Sciatic nerve (tissue), 2 donors: ENCODE measurements around the gene SUCLG2. TPM values are rescaled to one million over a fixed set of nuclear protein-coding genes. Genes with fewer than 3 reads are reported as not detected.

Experiments used
- ATAC-seq: fragments of 200-7000 bp; cut with Tn5 transposase; one replicate; pipeline ENCODE4 v1.9.1; 2020; ENCODE audit warnings: mild to moderate bottlenecking, moderate library complexity
- DNase-seq: peaks from one replicate; pipeline ENCODE4 v3.0.0-alpha.2; 2020; ENCODE audit warnings: low spot score
- intact Hi-C: fragments of 100-400 bp; cut with DNase I; formaldehyde crosslinking; loops from one replicate; pipeline ENCODE4 v1.14.2; 2022
- total RNA-seq: library from RNA; stranded (reverse); fragmentation: NEBNext Ultra II Directional; extraction: Animal tissue kit (Norgen Biotek cat#: 25700); gene quantifications from one replicate; pipeline ENCODE4 v1.2.1, GENCODE V29; 2021
- donor health status: DM: no; HTN: no; CAD: no.
- donor health status: DM: no; HTN: no; CAD: no.

SUCLG2 gene
- total RNA-seq, 1 donor from 2014 or later, result 49.5 TPM

DNA sequence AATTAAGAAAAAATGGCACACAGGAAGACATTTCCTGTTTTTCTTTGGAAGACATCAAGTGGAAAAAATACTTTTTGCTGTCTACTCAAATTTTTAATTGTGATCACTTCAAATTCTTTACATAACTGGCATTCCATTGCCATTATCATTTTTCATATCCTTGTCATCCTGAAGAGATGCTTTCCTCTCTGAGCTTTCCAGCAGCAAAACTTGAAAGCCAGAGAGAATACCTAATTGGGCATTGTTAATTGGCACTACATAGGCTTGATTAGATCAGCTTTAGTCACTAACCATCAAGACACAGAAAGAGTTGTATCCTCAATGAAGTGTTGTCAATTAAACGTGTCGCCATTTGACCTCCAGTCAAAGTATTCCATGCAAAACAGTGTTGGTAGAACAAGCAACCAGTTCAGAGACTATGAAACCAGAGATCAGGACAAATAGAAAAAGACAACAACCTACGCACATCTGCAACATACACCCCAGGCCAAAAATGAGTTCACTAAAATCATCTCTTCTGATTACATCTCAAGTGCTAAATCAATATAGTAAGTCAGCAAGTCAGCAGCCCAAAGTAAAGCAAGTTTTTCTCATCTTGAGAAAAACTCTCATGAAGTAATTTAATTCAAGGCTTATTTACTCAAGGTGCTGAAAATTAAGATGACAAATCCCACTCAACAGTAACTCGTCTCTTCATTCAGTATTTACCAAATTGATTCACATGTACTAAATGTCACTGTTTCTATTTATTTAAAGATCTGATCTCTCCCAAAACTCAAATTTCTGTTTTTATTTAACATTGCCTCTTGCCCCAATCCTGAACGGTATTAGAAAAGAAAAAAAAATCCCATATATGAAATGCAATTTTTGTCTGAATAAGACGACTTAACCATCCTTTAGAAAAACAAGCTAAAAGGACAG is 123.0 kb downstream of the SUCLG2 start:
- DNase-seq (no peak), ATAC-seq (no peak)
- intact Hi-C loops, result no loop called here

DNA sequence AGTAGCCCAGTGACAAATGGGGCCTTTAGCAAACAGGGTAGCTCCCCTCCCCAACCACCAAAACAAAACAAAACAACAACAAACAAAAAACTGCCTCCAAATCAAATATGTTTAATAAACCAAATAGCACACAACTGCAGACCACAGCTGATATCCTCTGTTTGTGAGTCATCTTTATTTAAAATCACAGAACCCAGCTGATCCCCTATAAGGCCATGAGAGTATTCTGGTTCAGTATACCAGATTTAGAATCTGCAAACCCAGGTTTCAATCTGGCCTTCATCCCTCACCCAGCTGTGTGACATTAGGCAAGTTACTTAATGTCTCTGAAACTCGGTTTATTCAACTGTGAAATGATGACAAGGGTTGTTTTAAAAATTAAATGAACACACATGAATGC is 124.5 kb downstream of the SUCLG2 start:
- no peak for DNase-seq
- intact Hi-C loops, result no loop called here
- no peak for ATAC-seq

DNA sequence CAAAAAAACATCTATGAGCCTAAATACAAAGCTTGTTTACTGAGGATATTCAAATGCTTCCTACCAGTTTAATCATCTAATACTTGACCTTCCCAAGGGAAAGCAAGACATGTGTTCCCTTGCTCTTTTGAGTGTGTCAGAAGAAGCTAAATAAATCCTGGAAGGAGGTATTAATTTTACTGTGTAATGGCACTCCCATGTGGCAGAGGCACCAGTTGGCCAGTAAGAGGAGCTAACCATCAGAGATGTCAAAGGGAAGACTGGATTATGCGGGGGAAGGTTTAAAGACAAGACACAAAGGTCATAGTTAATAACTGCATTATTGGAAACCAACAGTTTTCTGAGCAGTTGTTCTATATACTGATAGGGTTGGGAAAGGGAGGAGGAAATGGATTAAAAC is 125.1 kb downstream of the SUCLG2 start:
- ATAC-seq, result no peak
- intact Hi-C loops, result no loop called here
- DNase-seq, result no peak

DNA sequence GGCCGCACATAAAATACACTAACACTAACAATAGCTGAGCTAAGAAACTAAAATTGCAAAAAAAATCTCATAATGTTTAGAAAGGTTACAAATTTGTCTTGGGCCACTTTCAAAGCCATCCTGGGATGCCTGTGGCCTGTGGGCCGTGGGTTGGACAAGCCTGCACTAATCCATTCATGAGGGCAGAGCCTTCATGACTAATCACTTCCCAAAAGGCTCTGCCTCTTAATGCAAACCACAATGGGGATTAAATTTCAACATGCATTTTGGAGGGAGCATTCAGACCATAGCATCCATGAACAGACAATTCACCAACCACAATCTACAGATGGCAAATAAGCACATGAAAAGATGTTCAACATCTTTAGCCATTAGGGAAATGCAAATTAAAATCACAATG is 128.2 kb downstream of the SUCLG2 start:
- DNase-seq (no peak), ATAC-seq (no peak)
- intact Hi-C loops, result no loop called here

DNA sequence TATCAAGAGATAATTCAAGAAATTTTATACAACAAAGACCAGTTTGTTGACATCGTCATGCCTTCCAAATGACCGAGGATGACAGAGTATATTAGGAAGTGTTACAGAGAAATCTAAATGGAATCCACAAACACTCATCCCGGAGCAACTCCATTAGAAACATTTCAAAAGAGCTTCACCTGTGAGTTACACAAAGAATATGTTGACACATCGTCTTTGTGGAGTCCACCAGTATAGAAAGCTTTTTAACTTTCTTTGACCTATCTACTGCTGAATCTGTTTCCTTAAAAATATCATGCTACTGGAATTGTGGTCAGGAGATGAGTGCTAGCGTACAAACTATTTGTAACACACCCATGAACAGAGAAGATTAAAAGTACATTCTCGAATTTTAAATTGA is 130.4 kb downstream of the SUCLG2 start:
- DNase-seq, result no peak
- intact Hi-C loops, result no loop called here
- no peak for ATAC-seq

DNA sequence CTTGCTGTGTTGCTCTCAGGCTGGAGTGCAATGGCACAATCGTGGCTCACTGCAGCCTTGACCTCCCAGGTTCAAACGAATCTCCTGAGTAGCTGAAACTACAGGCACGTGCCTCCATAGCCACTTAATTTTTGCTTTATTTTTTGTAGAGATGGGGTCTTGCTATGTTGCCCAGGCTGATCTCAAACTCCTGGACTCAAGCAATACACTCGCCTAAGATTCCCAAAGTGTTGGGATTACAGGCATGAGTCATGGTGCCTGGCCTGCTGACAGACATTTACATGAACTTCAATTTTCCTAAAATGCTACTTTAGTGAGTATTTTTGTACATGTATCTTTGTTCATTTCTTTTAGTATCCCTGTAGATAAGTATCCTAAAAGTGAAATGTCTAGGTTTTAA is 132.3 kb downstream of the SUCLG2 start:
- DNase-seq, result no peak
- intact Hi-C loops, result no loop called here
- no peak for ATAC-seq

DNA sequence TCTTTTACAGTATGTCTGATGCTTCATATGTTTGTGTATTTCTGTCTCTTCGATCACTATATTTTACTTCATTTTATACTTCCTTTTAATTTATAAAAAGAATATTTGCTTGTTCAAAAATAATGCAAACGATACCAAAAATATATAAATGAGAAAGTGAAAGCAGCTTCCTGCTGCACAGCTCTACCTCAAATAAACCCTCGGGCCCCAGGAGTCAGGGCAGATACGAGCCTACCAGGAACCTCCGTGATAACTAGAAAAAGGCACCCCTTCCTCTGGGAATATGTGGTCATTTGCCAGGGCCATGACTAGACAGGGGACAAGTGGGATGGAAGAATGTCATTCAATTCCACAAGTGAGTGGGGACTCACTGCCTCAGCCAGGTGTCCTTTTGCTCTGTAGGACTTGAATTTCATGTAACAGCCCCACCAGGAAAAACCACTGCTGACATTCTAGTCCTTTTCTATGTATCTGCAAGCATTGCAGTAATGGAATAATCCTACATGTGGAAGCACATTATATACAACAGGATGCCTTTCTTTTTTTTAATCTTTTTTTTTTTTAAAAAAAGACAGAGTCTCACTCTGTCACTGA is 133.3 kb downstream of the SUCLG2 start:
- intact Hi-C loops, result no loop called here
- no peak for ATAC-seq
- DNase-seq, result no peak

DNA sequence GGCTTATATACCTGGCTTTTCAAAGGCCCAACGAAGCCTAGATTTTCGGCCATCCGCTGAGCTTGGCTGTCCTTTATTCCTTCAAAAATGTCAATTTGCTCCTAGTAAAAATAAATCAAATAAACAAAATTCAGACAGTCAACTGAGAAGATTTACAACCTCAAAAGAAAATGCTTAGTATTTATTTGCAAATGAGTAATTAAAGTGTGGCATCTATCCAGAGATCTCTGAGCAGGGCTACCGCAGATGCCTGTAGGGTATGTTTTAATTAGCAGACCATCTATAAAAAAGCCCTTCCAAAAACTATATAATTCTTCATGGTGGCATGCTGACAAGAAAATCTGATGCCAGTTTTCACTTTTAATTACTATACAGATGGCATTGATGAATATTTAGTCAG is 136.2 kb downstream of the SUCLG2 start:
- no peak for ATAC-seq
- no peak for DNase-seq
- intact Hi-C loops, result no loop called here

DNA sequence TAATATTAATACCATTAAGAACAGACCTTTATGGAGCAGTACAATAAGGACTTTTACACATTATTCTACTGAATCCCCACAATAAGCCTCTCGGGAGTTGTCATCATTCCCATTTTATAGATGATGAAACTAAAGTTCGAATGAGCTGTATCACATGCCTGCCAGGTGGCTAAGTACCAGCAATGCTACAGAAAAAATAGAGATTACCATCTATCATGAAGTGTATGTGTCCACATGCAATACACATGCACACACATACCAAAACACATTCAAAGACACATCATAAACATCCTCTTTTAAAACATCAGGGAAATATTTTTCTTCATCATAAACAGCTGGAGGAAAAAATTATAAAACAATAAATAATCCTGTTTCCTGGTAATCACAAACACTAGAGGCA is 136.6 kb downstream of the SUCLG2 start:
- ATAC-seq (no peak), DNase-seq (no peak)
- intact Hi-C loops, result no loop called here

DNA sequence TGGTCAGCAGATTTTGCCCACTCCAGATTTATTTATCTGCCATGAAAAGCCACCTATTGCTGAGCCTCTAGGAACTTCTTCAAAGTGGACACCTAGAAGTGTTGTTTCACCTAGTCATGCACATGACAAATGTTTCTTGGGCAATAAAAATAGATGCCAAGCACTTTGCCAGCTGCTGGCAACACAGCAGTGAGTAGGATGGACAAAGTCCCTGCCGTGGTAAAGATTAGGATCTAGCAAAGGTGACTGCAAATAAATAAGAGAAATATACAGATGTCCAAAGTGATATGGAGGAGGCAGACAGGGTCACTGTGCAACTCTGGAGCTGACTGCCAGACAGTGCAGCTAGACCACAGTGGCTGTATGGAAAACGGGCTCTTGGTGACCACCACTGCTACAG is 137.9 kb downstream of the SUCLG2 start:
- ATAC-seq, result no peak
- no peak for DNase-seq
- intact Hi-C loops, result no loop called here

DNA sequence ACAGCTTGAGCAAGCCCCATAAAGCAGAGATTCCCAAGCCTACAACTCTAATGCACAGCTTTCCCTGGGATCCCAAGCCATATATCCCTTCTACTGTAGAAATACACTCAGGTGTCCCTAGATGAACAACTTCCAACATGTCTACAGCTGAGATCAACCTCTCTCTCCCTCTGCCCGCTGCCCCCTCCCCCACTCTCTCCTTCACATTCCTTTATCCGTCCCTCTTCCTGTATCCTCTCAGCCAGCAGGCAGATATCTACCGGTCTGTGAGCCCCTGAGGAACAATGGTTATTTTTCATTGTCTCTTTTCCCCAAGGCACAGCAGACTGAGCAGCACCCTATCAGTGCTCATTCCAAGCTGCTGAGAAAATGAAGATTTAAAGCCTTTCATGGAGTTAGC is 138.6 kb downstream of the SUCLG2 start:
- no peak for DNase-seq
- intact Hi-C loops, result no loop called here
- ATAC-seq, result no peak

DNA sequence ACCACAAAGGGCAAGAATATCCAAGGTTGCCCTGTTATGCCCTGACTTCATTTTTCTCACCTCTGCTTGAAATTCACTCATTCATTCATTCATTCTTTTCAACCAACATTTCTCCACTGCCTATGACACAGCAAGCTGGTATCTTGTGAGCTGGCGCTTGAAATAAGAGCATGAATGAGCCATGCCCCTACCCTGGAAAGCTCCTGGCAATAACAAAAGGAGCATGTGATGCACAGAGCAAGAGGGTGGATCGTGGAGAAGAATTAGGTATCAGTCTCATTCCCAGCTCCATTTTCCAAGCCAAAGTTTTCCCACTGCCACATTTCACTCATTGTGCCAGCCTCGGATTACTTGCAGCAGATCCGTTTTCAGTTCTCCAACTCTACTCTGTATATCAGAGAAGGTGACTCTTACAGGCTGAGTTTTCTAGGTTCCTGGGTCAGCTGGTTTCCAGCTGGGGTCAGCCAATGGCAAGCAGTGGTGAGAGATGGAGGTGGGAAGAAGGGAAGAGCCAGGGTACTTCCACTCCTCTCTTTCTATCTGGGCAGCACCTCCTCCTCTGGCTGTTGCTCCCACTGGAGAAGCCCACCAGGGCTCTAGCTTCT is 144.8 kb downstream of the SUCLG2 start:
- ATAC-seq, result no peak
- intact Hi-C loops, result no loop called here
- DNase-seq, result no peak

DNA sequence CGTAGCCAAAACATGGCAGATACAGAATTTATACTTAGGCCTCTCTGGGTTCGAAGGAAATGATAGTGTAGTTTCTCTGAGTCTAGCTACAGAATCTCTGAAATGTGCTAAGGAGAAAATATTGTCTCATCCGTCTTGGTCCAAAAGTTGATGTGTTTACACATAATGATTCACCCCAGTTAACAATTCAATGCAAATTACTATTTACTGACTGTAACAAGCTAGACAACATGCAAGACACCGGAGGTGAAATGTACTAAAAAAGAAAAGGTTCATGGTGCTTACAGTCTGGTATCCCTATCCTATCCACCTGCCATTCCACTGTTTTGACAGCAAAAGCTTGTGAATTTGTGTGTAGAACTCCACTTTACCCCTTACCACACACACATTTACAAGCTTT is 146.8 kb downstream of the SUCLG2 start:
- ATAC-seq (no peak), DNase-seq (no peak)
- intact Hi-C loops, result no loop called here

DNA sequence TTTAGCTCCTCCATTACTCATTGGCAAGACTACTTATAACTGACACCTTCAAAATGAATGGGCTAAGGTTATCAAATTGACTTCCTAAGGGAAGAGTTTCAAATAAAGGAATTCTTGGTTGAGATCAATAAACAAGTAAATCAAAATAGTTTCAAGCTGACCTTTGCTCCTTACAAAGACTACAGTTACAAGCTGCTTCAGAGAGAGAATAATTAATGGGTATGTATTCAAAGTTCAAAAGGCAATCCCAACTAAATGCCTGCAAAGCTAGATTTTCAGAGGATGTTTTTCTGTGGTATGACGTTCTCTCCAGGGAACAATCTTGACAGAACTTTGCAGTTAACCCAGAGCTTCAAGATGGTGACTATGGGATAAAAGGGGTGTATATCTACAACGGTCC is 153.7 kb downstream of the SUCLG2 start:
- intact Hi-C loops, result no loop called here
- no peak for ATAC-seq

DNA sequence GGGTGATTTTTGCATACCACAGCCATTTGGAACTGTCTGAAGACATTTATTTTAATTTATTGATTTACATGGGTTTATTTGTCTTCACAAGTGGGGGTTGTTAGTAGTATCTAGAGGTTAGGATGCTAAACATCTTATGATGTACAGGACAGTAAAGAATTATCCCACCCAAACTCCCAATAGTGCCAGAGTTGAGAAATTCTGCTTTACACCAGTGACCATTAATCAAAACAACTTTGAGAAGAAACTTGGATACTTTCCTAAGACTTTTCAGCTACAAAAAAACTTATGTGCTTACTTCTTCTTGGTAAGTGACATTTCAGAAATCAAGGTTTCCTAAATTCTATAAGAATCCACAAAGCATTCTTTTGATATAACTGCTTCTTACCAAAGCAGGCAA is 156.7 kb downstream of the SUCLG2 start:
- intact Hi-C loops, result no loop called here
- ATAC-seq (no peak), DNase-seq (no peak)

More for the DNA sequence above, 153.7 kb downstream of the SUCLG2 start:
- DNase-seq, result no peak

DNA sequence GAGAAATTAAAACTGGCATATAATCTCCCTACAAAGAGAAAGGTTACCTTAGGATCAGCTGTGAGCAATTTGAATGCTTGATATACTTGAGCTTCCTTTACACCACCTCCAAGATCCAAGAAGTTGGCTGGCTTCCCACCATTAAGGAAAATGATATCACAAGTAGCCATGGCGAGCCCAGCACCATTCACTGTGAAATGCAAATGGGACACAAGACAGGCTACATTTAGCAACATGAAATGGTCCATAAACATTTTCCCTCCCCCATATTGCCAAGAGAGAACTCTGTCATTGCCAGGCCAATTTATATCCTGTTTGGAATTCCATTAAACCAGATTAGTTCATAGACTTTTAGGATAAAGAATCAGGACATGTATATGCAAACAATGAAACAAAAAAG is 158.7 kb downstream of the SUCLG2 start:
- intact Hi-C loops, result no loop called here
- DNase-seq (no peak), ATAC-seq (no peak)

DNA sequence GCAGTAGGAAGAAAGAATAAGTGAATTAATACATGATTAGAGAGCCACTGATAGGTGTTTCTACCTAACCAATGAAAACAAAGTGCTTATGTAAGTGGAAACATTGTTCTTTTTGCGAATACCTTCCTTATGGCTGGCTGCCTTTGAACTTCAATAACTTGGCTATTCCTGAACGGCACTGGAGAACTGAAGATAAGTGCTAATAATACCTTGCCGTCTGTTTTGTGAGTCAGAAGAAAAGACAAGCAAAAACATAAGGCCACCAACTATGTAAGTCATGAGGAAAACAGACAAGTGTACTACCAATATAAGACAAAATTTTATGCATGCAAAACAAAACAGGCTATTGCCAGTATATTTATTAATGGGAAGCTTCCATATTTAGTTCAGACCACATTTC is 160.6 kb downstream of the SUCLG2 start:
- intact Hi-C loops, result no loop called here
- ATAC-seq (no peak), DNase-seq (no peak)

DNA sequence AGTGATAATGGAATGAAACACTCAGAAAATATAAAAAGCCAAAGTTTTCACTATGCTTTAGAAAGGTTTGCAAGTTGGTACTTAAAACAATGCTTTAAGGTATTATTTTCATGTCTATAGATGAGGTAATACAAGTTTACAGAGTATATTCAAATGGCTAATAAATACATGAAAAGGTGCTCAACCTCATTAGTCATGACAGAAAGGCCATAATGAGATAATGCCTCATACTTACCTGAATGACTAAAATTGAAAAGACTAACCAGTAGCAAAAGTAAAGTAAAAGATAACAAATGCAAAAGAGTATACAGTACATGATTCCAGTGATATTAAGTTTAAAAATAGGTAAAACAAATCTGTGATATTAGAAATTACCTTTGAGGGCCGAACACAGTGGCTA is 163.8 kb downstream of the SUCLG2 start:
- intact Hi-C loops, result no loop called here
- DNase-seq (no peak), ATAC-seq (no peak)

DNA sequence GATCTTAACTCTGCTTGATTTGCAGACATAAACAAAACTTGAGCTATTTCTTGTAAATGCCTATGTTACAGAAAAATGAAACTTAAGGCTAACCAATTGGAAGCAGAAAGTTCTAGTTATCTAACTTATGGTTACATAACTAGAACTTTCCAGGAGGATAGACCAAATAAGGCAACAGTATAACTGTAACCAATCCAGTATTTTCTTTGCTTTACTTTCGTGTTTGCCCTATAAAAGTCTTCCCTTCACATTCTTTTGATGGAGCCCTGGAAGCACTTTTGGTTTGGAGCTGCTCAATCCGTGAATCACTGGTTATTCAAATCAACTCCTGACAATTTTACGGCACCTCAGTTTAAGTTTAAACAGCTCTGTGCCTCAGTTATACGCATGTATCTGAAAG is 164.6 kb downstream of the SUCLG2 start:
- ATAC-seq (no peak), DNase-seq (no peak)
- intact Hi-C loops, result no loop called here

DNA sequence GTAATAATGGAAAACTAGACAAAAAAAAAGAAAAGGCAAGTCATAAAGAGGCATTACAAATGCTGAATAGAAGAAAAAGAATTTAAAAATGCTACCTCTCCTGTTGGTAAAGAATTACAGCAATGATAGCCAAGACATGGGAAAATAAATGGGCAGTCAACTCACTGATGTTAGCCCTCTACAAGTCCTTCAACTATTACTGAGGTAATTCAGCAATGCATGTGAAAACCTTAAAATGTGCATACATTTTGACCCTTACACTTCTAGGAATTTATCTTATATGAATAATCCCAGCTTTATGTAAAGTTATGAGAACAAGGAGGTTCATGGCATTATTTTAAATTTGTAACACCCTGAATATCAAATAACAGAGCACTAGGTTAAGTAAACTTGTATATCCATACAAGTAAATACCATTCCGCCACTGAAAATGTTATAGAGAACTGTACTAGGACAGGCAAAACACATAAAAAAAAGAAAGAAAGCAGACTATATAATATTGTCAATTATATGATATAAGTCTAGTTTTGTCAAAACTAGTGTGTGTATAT is 166.8 kb downstream of the SUCLG2 start:
- no peak for ATAC-seq
- DNase-seq, result no peak
- intact Hi-C loops, result no loop called here
